ENCODE measurements around the gene CACNB2. TPM values are rescaled to one million over a fixed set of nuclear protein-coding genes. Genes with fewer than 3 reads are reported as not detected.

The CACNB2 gene
- total and polyA plus RNA-seq, 12 donors, result 4.3 to 82.3 (median 12.9) TPM

DNA sequence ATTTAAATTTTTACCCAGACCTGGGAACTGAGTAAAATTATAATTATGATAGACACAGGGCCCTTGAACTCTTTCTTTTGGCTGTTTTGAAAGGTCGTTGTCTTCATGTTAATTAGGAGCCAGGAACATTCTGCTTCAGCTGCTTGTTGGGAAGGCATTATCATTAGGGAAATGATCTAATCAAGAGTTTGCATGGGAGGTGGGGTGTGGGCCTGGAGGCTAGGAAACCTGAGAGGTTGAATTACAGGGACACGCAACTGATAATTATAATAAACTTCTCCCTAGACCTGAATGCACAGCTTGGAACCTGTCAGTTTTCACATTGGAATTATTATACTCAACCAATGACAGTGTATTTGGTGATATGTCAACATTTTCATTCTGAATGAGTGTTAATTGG lies 237.7 kb downstream of the CACNB2 start:
- no peak overlapping the region for H3K4me3 ChIP-seq
- 58 to 73% (median 60%) methylated on average over 2 of the region's 2 CpGs for WGBS, 4 donors
- no peak for TF ChIP-seq POLR2A (IDR thresholded peaks at IDR 0.05)
- TF ChIP-seq, protein P1, sequence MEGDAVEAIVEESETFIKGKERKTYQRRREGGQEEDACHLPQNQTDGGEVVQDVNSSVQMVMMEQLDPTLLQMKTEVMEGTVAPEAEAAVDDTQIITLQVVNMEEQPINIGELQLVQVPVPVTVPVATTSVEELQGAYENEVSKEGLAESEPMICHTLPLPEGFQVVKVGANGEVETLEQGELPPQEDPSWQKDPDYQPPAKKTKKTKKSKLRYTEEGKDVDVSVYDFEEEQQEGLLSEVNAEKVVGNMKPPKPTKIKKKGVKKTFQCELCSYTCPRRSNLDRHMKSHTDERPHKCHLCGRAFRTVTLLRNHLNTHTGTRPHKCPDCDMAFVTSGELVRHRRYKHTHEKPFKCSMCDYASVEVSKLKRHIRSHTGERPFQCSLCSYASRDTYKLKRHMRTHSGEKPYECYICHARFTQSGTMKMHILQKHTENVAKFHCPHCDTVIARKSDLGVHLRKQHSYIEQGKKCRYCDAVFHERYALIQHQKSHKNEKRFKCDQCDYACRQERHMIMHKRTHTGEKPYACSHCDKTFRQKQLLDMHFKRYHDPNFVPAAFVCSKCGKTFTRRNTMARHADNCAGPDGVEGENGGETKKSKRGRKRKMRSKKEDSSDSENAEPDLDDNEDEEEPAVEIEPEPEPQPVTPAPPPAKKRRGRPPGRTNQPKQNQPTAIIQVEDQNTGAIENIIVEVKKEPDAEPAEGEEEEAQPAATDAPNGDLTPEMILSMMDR (IDR thresholded peaks at IDR 0.05), result no peak
- DNase-seq, result no peak
- no peaks in the 10 kb centered on the region for H3K27me3 ChIP-seq
- intact Hi-C loops (cut with DNase I), result no loop called here
- H3K4me1 ChIP-seq (replicated peaks in 1 of 2), result no peaks in the 10 kb centered on the region
- H3K27ac ChIP-seq, result no peak overlapping the region
- H3K9me3 ChIP-seq (replicated peaks in 1 of 3), result no peaks in the 10 kb centered on the region
- no peaks in the 10 kb centered on the region for H3K36me3 ChIP-seq (replicated peaks in 1 of 2)

DNA sequence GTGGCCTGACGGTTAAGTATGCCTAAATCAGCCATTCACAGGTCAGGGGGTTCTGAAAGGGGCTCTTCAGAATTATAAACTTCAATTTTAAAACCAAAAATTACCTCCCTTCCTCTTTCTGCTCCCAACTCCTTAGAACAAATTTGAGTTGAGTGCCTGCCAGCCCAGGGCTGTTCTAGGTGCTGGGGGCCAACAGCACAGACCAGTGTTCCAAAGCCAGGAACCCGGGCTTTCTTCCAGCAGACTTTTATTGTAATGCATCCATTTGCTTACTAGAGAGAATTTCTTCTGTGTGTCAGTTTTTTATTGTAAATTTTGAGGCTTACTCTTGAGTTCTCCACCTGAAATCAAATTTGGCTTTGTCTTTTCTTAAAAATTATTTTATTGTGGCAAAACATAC lies 238.5 kb downstream of the CACNB2 start:
- 72 to 91% (median 80%) methylated on average over 2 of the region's 2 CpGs for WGBS, 4 donors
- H3K9me3 ChIP-seq (replicated peaks in 1 of 3), result no peaks in the 10 kb centered on the region
- intact Hi-C loops (cut with DNase I), result no loop called here
- no peaks in the 10 kb centered on the region for H3K36me3 ChIP-seq (replicated peaks in 1 of 2)
- DNase-seq, result no peak
- no peak overlapping the region for H3K27ac ChIP-seq
- no peak overlapping the region for H3K4me3 ChIP-seq
- no peaks in the 10 kb centered on the region for H3K27me3 ChIP-seq
- H3K4me1 ChIP-seq (replicated peaks in 1 of 2), result no peaks in the 10 kb centered on the region
- TF ChIP-seq, protein P1 (IDR thresholded peaks at IDR 0.05), result no peak
- no peak for TF ChIP-seq POLR2A (IDR thresholded peaks at IDR 0.05)

DNA sequence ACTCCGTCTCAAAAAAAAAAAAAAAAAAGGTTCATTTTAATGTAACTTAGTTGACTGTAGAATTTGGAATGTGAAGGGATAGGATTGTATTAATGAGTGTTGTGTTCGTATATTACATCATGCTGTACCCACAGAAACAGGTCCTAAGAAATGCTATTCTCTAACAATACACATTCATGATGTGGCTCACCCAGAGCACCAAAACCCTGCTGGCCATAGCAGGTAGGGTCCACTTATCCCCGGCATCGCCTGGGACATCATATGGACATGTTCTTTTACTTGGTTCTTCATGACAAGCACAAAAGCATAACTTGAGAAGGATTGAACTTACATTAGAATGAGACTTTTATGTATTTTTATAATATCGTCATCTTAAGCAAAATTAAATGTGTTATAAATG lies 241.5 kb downstream of the CACNB2 start:
- no peak for TF ChIP-seq POLR2A (IDR thresholded peaks at IDR 0.05)
- TF ChIP-seq, protein P1 (IDR thresholded peaks at IDR 0.05), result no peak
- no peaks in the 10 kb centered on the region for H3K4me1 ChIP-seq (replicated peaks in 1 of 2)
- no peak for DNase-seq
- no peak overlapping the region for H3K4me3 ChIP-seq
- intact Hi-C loops (cut with DNase I), result no loop called here
- 86 to 99% (median 91%) methylated on average over 5 of the region's 5 CpGs for WGBS, 4 donors
- no peaks in the 10 kb centered on the region for H3K9me3 ChIP-seq (replicated peaks in 1 of 3)
- no peaks in the 10 kb centered on the region for H3K27me3 ChIP-seq
- no peak overlapping the region for H3K27ac ChIP-seq
- H3K36me3 ChIP-seq (replicated peaks in 1 of 2), result no peaks in the 10 kb centered on the region

DNA sequence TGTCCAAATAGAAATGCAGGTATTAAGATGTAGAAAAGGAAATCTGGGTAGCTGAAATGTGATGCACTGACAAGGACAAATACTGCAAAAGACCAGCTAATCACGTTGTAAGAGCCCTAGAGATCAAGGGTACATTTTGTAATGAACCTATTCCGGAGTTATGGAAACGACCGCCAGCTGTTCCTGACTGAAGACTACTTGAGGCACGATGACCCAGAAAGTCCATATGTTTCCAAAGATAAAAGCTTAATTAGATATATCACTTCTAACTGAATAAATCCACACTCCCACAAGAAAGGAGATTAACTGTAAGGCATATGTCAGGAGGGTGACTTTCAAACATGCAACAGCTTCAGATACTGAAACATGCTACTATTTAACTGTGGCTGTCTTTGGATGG lies 257.7 kb downstream of the CACNB2 start:
- Histone ChIP-seq H3K9me3 (replicated peaks in 1 of 3) (no peaks in the 10 kb centered on the region), H3K4me3 (no peak overlapping the region), H3K36me3 (replicated peaks in 1 of 2) (no peaks in the 10 kb centered on the region), H3K27me3 (no peaks in the 10 kb centered on the region), H3K27ac (no peak overlapping the region), H3K4me1 (replicated peaks in 1 of 2) (peaks cover 8 to 16% of the 10 kb centered on the region in 2 donors)
- intact Hi-C loops (cut with DNase I), result no loop called here
- WGBS, 4 donors, result 50 to 72% (median 65%) methylated on average over 5 of the region's 5 CpGs
- TF ChIP-seq, protein P1 (IDR thresholded peaks at IDR 0.05), result no peak
- no peak for TF ChIP-seq POLR2A (IDR thresholded peaks at IDR 0.05)
- no peak for DNase-seq

Data from adrenal gland (tissue), 12 donors.